Measurements from ENCODE around the gene HADHB. TPM values are rescaled to one million over a fixed set of nuclear protein-coding genes. Genes with fewer than 3 reads are reported as not detected.

Gene HADHB
- total and polyA plus RNA-seq, 2 of the 13 experiments (the other 11 are each of a cell fraction or from before 2014, with no cell fraction given): 112 to 238 TPM

DNA sequence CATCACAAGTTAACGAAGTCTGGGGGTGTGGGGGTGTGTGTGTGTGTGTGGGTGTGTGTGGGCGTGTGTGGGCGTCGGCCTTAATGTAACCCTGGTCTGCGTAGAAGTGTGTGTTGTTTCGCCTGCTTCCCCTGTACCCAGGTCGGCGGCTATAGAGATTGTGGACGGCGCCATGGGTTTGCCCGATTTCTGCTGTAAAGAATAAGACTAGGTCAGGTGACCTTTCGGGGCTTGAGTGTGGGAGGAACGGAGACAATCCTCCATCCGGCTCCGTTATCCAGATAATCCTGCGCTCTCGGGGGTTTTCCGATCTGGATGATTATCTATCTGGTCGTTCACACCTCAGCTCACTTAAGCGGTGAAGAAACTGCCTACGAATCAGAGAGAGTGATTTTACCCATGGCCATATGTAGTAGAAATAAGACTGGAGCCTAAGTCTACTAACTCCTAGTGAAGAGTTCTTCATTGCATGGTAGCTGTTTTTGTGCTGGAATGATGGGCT is 543 bp downstream of the HADHB start (continued):
- TF ChIP-seq, protein P1, sequence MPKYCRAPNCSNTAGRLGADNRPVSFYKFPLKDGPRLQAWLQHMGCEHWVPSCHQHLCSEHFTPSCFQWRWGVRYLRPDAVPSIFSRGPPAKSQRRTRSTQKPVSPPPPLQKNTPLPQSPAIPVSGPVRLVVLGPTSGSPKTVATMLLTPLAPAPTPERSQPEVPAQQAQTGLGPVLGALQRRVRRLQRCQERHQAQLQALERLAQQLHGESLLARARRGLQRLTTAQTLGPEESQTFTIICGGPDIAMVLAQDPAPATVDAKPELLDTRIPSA (CRISPR knock-in tag; IDR thresholded peaks at IDR 0.05; ENCODE audit: borderline replicate concordance): no peak
- TF ChIP-seq, protein P2, sequence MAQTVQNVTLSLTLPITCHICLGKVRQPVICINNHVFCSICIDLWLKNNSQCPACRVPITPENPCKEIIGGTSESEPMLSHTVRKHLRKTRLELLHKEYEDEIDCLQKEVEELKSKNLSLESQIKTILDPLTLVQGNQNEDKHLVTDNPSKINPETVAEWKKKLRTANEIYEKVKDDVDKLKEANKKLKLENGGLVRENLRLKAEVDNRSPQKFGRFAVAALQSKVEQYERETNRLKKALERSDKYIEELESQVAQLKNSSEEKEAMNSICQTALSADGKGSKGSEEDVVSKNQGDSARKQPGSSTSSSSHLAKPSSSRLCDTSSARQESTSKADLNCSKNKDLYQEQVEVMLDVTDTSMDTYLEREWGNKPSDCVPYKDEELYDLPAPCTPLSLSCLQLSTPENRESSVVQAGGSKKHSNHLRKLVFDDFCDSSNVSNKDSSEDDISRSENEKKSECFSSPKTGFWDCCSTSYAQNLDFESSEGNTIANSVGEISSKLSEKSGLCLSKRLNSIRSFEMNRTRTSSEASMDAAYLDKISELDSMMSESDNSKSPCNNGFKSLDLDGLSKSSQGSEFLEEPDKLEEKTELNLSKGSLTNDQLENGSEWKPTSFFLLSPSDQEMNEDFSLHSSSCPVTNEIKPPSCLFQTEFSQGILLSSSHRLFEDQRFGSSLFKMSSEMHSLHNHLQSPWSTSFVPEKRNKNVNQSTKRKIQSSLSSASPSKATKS (CRISPR knock-in tag; IDR thresholded peaks at IDR 0.05): 0 out of 2 replicates have a peak, but pooled peaks have one; percentile 37
- TF ChIP-seq HNRNPLL (IDR thresholded peaks at IDR 0.05; ENCODE audit: low read depth, low read length, poor library complexity, severe bottlenecking) (no peak), MBD4 (IDR thresholded peaks at IDR 0.05; ENCODE audit: borderline replicate concordance, low read length) (no peak), ZSCAN31 (CRISPR knock-in tag; IDR thresholded peaks at IDR 0.05; ENCODE audit: low read depth) (0 out of 2 replicates have a peak, but pooled peaks have one; percentile 6), ZEB1 (IDR thresholded peaks at IDR 0.05; ENCODE audit: insufficient replicate concordance, low read depth) (peak; percentile 8), JUN (CRISPR knock-in tag; IDR thresholded peaks at IDR 0.05) (0 out of 2 replicates have a peak, but pooled peaks have one; percentile 7), KLF11 (CRISPR knock-in tag; IDR thresholded peaks at IDR 0.05) (no peak), REPIN1 (CRISPR knock-in tag; IDR thresholded peaks at IDR 0.05; ENCODE audit: borderline replicate concordance, low read depth) (no peak), ZNF850 (CRISPR knock-in tag; conservative IDR thresholded peaks at IDR 0.05) (no peak), GZF1 (CRISPR knock-in tag; IDR thresholded peaks at IDR 0.05) (no peak), TBX2 (CRISPR knock-in tag; IDR thresholded peaks at IDR 0.05; ENCODE audit: borderline replicate concordance) (no peak), AHR (CRISPR knock-in tag; IDR thresholded peaks at IDR 0.05) (no peak), ZNF605 (CRISPR knock-in tag; IDR thresholded peaks at IDR 0.05) (peak; percentile 6; the same call in 1 of the 2 replicates), NKX3-1 (CRISPR knock-in tag; IDR thresholded peaks at IDR 0.05) (no peak), ZNF781 (CRISPR knock-in tag; IDR thresholded peaks at IDR 0.05; ENCODE audit: borderline replicate concordance, not compliant biosample characterization) (no peak), SP1 (IDR thresholded peaks at IDR 0.05) (no peak), SP1 (CRISPR knock-in tag; IDR thresholded peaks at IDR 0.05) (no peak)
- TF ChIP-seq, protein P3, sequence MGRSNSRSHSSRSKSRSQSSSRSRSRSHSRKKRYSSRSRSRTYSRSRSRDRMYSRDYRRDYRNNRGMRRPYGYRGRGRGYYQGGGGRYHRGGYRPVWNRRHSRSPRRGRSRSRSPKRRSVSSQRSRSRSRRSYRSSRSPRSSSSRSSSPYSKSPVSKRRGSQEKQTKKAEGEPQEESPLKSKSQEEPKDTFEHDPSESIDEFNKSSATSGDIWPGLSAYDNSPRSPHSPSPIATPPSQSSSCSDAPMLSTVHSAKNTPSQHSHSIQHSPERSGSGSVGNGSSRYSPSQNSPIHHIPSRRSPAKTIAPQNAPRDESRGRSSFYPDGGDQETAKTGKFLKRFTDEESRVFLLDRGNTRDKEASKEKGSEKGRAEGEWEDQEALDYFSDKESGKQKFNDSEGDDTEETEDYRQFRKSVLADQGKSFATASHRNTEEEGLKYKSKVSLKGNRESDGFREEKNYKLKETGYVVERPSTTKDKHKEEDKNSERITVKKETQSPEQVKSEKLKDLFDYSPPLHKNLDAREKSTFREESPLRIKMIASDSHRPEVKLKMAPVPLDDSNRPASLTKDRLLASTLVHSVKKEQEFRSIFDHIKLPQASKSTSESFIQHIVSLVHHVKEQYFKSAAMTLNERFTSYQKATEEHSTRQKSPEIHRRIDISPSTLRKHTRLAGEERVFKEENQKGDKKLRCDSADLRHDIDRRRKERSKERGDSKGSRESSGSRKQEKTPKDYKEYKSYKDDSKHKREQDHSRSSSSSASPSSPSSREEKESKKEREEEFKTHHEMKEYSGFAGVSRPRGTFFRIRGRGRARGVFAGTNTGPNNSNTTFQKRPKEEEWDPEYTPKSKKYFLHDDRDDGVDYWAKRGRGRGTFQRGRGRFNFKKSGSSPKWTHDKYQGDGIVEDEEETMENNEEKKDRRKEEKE (IDR thresholded peaks at IDR 0.05): no peak
- TF ChIP-seq, protein P4, sequence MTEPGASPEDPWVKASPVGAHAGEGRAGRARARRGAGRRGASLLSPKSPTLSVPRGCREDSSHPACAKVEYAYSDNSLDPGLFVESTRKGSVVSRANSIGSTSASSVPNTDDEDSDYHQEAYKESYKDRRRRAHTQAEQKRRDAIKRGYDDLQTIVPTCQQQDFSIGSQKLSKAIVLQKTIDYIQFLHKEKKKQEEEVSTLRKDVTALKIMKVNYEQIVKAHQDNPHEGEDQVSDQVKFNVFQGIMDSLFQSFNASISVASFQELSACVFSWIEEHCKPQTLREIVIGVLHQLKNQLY (CRISPR knock-in tag; IDR thresholded peaks at IDR 0.05): no peak
- TF ChIP-seq, protein P5, sequence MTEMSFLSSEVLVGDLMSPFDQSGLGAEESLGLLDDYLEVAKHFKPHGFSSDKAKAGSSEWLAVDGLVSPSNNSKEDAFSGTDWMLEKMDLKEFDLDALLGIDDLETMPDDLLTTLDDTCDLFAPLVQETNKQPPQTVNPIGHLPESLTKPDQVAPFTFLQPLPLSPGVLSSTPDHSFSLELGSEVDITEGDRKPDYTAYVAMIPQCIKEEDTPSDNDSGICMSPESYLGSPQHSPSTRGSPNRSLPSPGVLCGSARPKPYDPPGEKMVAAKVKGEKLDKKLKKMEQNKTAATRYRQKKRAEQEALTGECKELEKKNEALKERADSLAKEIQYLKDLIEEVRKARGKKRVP (CRISPR knock-in tag; IDR thresholded peaks at IDR 0.05): no peak; a peak in 1 of 4 replicates
- TF ChIP-seq, protein P6, sequence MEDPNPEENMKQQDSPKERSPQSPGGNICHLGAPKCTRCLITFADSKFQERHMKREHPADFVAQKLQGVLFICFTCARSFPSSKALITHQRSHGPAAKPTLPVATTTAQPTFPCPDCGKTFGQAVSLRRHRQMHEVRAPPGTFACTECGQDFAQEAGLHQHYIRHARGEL (CRISPR knock-in tag; IDR thresholded peaks at IDR 0.05): 0 out of 2 replicates have a peak, but pooled peaks have one; percentile 13
